GM23338 (cell line): ENCODE data around the gene DNASE1L2.

Experiments used
- CTCF ChIP-seq, 2 experiments: fragments of 200-600 bp in 1 of 2; sonication (generic) in 1 of 2; conservative IDR thresholded peaks; 2 replicates each; pipeline versions ENCODE4 v1.5.1 to v1.6.1; 2016 to 2017; ENCODE audit warnings: antibody characterized with exemption in 2 of 2, low read depth in 2 of 2, mild to moderate bottlenecking in 2 of 2, moderate library complexity in 1 of 2
- EZH2 ChIP-seq: fragments of 200-600 bp; sonication (generic); IDR thresholded peaks from one replicate; pipeline ENCODE4 v1.8.0; 2017; ENCODE audit warnings: antibody characterized with exemption, mild to moderate bottlenecking, low read depth; ENCODE audit not compliant: unreplicated experiment
- POLR2AphosphoS5 ChIP-seq: IDR thresholded peaks from 2 replicates; pipeline ENCODE4 v1.6.1; 2016; ENCODE audit warnings: antibody characterized with exemption, low read depth
- REST ChIP-seq: IDR thresholded peaks from one replicate; pipeline ENCODE4 v1.6.1; 2018; ENCODE audit warnings: antibody characterized with exemption; ENCODE audit not compliant: unreplicated experiment
- ZNF114 ChIP-seq: fragments of 250-450 bp; sonication (Bioruptor Pico); IDR thresholded peaks from 2 replicates; pipeline ENCODE4 v1.5.0; 2020; ENCODE audit warnings: mild to moderate bottlenecking, moderate library complexity
- ZNF331 ChIP-seq: fragments of 250-450 bp; sonication (Bioruptor Pico); IDR thresholded peaks from 2 replicates; pipeline ENCODE4 v1.5.0; 2020; ENCODE audit warnings: low read depth, mild to moderate bottlenecking, moderate library complexity

GRCh38 chr16:2278956-2279800 is 42.9 kb downstream of the DNASE1L2 start:
- TF ChIP-seq CTCF (conservative IDR thresholded peaks at IDR 0.05; ENCODE audit: low read depth in 2 of 2): no peak
- TF ChIP-seq POLR2AphosphoS5: no peak
- TF ChIP-seq REST: no peak
- TF ChIP-seq EZH2: no peak
- no peak for TF ChIP-seq ZNF331
- no peak for TF ChIP-seq ZNF114 (CRISPR knock-in tag)
